Retinal pigment epithelial cell (primary cell): Measurements from ENCODE around the gene ENPEP.

Source experiments
- DNase-seq: peaks from one replicate; pipeline ENCODE4 v3.0.0-alpha.2; 2010; ENCODE audit warnings: low read depth
- H3K4me3 ChIP-seq: 2 replicates; pipeline ENCODE4 v1.5.1; 2011; ENCODE audit warnings: mild to moderate bottlenecking, low read length, control low read depth, moderate library complexity
- TF ChIP-seq, protein P1 (sequence below): conservative IDR thresholded peaks from 2 replicates; pipeline ENCODE4 v1.5.1; 2011; ENCODE audit warnings: low read depth, low read length, control low read depth, inconsistent platforms

ENPEP gene

DNA sequence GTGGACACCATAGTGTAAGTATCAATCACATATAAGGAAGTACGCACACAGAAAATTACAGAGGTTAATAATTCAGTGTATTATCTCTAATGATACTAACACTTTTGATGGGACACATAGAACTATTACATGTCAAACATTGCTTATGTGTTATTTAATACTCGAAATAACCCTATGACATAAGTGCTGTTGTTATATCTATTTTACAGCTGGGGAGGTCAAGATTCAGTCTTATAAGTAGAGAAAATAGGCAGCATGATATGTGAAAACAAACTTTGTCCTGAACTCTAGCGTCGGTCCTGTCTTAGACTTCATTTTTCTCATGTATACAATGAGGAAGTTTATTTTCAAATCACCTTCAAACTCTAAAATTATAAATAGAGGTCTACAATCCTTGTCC lies 23.2 kb downstream of the ENPEP start:
- H3K4me3 ChIP-seq, result no peak overlapping the region
- TF ChIP-seq, protein P1, sequence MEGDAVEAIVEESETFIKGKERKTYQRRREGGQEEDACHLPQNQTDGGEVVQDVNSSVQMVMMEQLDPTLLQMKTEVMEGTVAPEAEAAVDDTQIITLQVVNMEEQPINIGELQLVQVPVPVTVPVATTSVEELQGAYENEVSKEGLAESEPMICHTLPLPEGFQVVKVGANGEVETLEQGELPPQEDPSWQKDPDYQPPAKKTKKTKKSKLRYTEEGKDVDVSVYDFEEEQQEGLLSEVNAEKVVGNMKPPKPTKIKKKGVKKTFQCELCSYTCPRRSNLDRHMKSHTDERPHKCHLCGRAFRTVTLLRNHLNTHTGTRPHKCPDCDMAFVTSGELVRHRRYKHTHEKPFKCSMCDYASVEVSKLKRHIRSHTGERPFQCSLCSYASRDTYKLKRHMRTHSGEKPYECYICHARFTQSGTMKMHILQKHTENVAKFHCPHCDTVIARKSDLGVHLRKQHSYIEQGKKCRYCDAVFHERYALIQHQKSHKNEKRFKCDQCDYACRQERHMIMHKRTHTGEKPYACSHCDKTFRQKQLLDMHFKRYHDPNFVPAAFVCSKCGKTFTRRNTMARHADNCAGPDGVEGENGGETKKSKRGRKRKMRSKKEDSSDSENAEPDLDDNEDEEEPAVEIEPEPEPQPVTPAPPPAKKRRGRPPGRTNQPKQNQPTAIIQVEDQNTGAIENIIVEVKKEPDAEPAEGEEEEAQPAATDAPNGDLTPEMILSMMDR, result no peak
- no peak for DNase-seq

GRCh38 chr4:110501826-110502225 lies 25.9 kb downstream of the ENPEP start:
- TF ChIP-seq, protein P1, result no peak
- DNase-seq, result no peak
- H3K4me3 ChIP-seq, result no peak overlapping the region

- no peak overlapping the region for H3K4me3 ChIP-seq
- no peak for DNase-seq
- TF ChIP-seq, protein P1, result no peak
Observed at GRCh38 chr4:110503270-110504083, 27.5 kb downstream of the ENPEP start.

- DNase-seq, result no peak
- TF ChIP-seq, protein P1, result no peak
Observed at GRCh38 chr4:110504084-110504435, 28.1 kb downstream of the ENPEP start.

GRCh38 chr4:110505440-110505839 lies 29.5 kb downstream of the ENPEP start:
- no peak for DNase-seq
- no peak overlapping the region for H3K4me3 ChIP-seq
- TF ChIP-seq, protein P1, result no peak

More at GRCh38 chr4:110504084-110504435, 28.1 kb downstream of the ENPEP start:
- H3K4me3 ChIP-seq, result no peak overlapping the region

DNA sequence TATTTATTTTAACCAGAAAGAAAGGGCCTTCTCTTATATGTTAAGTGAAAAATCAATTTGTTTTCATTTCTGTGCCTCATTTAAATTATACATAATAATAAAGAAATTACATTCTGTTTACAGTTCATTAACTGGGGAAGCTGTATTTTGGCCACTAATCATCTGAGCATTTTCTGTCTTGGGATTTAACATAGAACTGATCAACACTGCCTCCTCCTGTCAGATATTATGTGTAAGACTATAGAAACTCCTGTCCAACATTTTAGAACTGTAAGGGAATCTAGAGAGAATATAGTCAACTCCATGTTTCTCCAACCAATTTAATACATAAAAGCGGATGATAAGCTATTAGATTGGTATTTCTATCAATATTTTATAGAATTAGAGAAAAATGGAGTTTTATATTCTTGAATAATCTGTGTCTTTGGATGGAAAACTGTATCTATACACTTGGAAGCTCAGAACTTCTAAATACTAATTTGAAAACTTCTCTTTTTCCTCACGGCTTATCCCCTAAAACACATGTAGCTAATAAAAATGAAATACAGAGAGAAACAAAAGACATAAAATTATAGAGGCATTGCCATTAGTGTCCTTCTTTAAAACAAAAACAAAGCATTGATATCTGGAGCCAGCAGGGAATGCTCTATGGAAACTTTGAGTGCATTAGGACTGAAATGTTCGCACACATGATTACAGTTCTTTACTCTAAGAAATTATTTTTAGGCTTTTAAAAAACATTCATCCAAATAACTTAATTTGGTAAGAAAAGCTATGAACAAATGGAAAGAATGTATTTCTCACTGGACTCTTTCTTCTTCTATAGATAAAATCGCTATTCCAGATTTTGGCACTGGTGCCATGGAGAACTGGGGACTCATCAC lies 33.1 kb downstream of the ENPEP start:
- no peak for DNase-seq
- TF ChIP-seq, protein P1, result peak; percentile 51
- H3K4me3 ChIP-seq, result no peak overlapping the region
